Hepatocyte (in vitro differentiated cells): ENCODE results near the gene DRC7. TPM values are rescaled to one million over a fixed set of nuclear protein-coding genes. Genes with fewer than 3 reads are reported as not detected.

Experiments
- DNase-seq: peaks from one replicate; pipeline ENCODE4 v3.0.0-alpha.2; 2016; ENCODE audit warnings: low spot score
- H2AFZ ChIP-seq: fragments of 200-600 bp; sonication (generic); 2 replicates; pipeline ENCODE4 v1.6.0; 2016; ENCODE audit warnings: antibody characterized with exemption, mild to moderate bottlenecking
- H3K27ac ChIP-seq: fragments of 200-600 bp; sonication (generic); 2 replicates; pipeline ENCODE4 v1.5.1; 2016; ENCODE audit warnings: mild to moderate bottlenecking
- H3K27me3 ChIP-seq: fragments of 200-600 bp; sonication (generic); 2 replicates; pipeline ENCODE4 v1.6.1; 2016
- H3K36me3 ChIP-seq: fragments of 200-600 bp; sonication (generic); replicated peaks from 2 replicates; pipeline ENCODE4 v1.5.1; 2016; ENCODE audit warnings: low read depth; ENCODE audit not compliant: insufficient read depth
- H3K4me1 ChIP-seq: fragments of 200-600 bp; sonication (generic); 2 replicates; pipeline ENCODE4 v1.5.1; 2016; ENCODE audit warnings: mild to moderate bottlenecking, moderate library complexity; ENCODE audit not compliant: insufficient read depth
- H3K4me2 ChIP-seq: fragments of 200-600 bp; sonication (generic); 2 replicates; pipeline ENCODE4 v1.6.0; 2016
- H3K4me3 ChIP-seq: fragments of 200-600 bp; sonication (generic); 2 replicates; pipeline ENCODE4 v1.5.1; 2016; ENCODE audit warnings: mild to moderate bottlenecking
- H3K79me2 ChIP-seq: fragments of 200-600 bp; sonication (generic); 2 replicates; pipeline ENCODE4 v1.6.0; 2017; ENCODE audit warnings: mild to moderate bottlenecking
- H3K9me2 ChIP-seq: fragments of 200-600 bp; sonication (generic); replicated peaks from 2 replicates; pipeline ENCODE4 v1.6.0; 2017; ENCODE audit warnings: mild to moderate bottlenecking; ENCODE audit not compliant: insufficient read depth
- H3K9me3 ChIP-seq: fragments of 200-600 bp; sonication (generic); 2 replicates; pipeline ENCODE4 v1.5.1; 2016; ENCODE audit warnings: low read depth, mild to moderate bottlenecking
- H4K20me1 ChIP-seq: fragments of 200-600 bp; sonication (generic); 2 replicates; pipeline ENCODE4 v1.6.0; 2016; ENCODE audit warnings: mild to moderate bottlenecking; ENCODE audit not compliant: insufficient read depth, poor library complexity, severe bottlenecking
- EZH2 ChIP-seq: fragments of 200-600 bp; sonication (generic); IDR thresholded peaks from 2 replicates; pipeline ENCODE4 v1.6.1; 2016; ENCODE audit warnings: antibody characterized with exemption, mild to moderate bottlenecking, borderline replicate concordance
- EZH2phosphoT487 ChIP-seq: fragments of 200-600 bp; sonication (generic); IDR thresholded peaks from one replicate; pipeline ENCODE4 v1.6.1; 2018; ENCODE audit warnings: antibody characterized with exemption, mild to moderate bottlenecking, low read depth, moderate library complexity; ENCODE audit not compliant: unreplicated experiment, severe bottlenecking
- WGBS: methylation state at CpG from one replicate; pipeline ENCODE4 v1.1.6; 2016; ENCODE audit warnings: low lambda C conversion rate; ENCODE audit errors: missing lambda C conversion rate; 5-methylcytosine and 5-hydroxymethylcytosine counted together
- polyA plus RNA-seq: library from polyadenylated mRNA; unstranded; fragments of >200 nt; fragmentation: Nextera tagmentation; extraction: Ambion mirVana; gene quantifications from 2 replicates; pipeline ENCODE4 v1.2.1, GENCODE V29; 2016
- total RNA-seq: library from RNA; depleted of rRNA; stranded (reverse); fragments of >200 nt; gene quantifications from 2 replicates; pipeline ENCODE4 v1.2.3, GENCODE V29; 2014
- TF ChIP-seq, protein P1 (sequence below): fragments of 200-600 bp; sonication (generic); IDR thresholded peaks from 2 replicates; pipeline ENCODE4 v1.5.1; 2016; ENCODE audit warnings: antibody characterized with exemption, mild to moderate bottlenecking; ENCODE audit not compliant: poor library complexity

The DRC7 gene
- total and polyA plus RNA-seq, 2 experiments from 2014 or later: 0.27 to 0.93 TPM

DNA sequence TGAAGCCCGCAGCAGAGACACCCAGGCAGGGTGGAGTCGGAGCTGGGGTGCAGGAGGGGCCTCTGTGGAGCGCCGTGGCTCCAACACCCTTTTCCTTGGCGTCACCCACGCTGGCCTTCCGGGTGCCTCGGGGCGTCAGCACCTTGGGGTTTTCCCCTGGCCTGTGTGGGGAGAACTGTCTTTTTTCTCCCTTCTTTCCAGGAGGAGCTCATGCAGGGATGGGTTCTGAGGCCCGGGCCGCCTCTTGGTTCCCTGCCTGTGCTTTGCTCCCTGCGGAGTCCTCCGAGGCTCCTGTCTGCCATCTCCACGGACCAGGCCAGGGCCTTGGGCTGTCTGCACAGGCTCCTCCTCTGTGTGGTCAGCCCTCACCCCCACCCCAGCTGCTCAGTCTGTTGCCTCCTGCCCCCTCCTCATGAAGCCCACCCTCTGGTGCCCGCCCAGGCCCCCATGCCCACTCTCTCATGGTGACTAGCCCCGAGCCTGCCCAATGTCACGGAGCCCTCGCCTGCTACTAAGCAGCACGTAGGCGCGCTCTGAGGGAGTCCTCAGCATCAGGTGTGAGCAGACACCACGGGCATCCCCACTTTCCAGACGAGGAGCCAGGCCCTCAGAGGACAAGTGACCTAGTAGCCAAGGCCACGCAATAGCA lies 45.9 kb downstream of the DRC7 start:
- Histone ChIP-seq H3K36me3 (no peaks in the 10 kb centered on the region), H3K27me3 (no peaks in the 10 kb centered on the region), H3K9me2 (no peaks in the 10 kb centered on the region), H4K20me1 (no peaks in the 10 kb centered on the region), H2AFZ (no peak overlapping the region), H3K4me2 (no peak overlapping the region), H3K27ac (no peak overlapping the region), H3K9me3 (no peaks in the 10 kb centered on the region), H3K79me2 (no peaks in the 10 kb centered on the region), H3K4me3 (no peak overlapping the region), H3K4me1 (peaks cover 13% of the 10 kb centered on the region)
- DNase-seq: no peak
- TF ChIP-seq EZH2phosphoT487 (no peak), EZH2 (no peak)
- TF ChIP-seq, protein P1, sequence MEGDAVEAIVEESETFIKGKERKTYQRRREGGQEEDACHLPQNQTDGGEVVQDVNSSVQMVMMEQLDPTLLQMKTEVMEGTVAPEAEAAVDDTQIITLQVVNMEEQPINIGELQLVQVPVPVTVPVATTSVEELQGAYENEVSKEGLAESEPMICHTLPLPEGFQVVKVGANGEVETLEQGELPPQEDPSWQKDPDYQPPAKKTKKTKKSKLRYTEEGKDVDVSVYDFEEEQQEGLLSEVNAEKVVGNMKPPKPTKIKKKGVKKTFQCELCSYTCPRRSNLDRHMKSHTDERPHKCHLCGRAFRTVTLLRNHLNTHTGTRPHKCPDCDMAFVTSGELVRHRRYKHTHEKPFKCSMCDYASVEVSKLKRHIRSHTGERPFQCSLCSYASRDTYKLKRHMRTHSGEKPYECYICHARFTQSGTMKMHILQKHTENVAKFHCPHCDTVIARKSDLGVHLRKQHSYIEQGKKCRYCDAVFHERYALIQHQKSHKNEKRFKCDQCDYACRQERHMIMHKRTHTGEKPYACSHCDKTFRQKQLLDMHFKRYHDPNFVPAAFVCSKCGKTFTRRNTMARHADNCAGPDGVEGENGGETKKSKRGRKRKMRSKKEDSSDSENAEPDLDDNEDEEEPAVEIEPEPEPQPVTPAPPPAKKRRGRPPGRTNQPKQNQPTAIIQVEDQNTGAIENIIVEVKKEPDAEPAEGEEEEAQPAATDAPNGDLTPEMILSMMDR: no peak
- WGBS: 95% methylated on average over 23 of the region's 24 CpGs

DNA sequence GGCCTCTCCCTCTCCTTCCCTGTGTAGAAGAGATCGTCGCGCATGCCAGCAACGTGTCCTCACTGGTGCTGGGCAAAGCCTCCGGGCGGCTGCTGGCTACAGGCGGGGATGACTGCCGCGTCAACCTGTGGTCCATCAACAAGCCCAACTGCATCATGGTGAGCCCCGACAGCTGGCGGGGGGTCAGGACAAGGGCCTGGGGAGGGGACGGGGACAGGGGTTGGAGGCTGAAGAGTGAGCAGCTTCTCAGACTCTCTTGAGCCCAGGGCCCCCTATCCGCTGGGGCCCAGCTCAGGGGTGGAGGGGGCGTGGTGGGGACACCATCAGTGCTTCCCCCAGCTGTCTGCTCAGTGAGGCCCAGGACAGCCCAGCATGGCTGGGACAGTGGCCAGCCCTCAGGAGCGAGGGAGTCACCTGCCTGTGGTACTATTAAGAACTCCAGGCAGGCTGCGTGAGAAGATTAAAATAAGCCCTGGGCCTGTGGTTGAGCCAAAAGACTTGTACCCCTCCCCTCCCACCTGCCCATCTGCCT lies 47.1 kb downstream of the DRC7 start:
- no peaks in the 10 kb centered on the region for H3K36me3 ChIP-seq
- DNase-seq: no peak
- H3K9me2 ChIP-seq: no peaks in the 10 kb centered on the region
- H3K4me1 ChIP-seq: peaks cover 7% of the 10 kb centered on the region
- WGBS: 91% methylated on average over 11 of the region's 16 CpGs
- H4K20me1 ChIP-seq: no peaks in the 10 kb centered on the region
- H3K27me3 ChIP-seq: no peaks in the 10 kb centered on the region
- H3K4me3 ChIP-seq: no peak overlapping the region
- no peak for TF ChIP-seq EZH2
- TF ChIP-seq, protein P1: no peak
- TF ChIP-seq EZH2phosphoT487: no peak
- no peak overlapping the region for H3K27ac ChIP-seq
- H3K79me2 ChIP-seq: no peaks in the 10 kb centered on the region
- no peak overlapping the region for H3K4me2 ChIP-seq
- H3K9me3 ChIP-seq: no peaks in the 10 kb centered on the region
- H2AFZ ChIP-seq: no peak overlapping the region

DNA sequence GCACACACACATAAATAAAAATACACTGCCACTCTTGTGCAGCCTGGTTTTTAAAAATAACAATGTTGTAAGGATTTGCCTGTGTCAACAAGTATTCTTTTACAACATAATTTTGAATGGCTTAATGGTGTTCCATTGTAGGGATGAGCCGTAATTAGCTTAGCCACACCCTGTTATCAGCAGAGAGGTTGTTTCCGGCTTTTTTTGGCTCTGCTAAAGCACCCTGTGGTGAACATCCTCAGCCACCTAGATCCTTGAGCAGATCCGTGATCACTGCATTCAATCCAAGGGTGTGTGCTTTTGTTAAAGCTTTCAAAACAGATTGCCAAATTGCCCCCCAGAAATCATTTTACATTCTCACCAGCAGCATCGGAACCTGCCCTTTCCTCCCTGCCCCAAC lies 47.9 kb downstream of the DRC7 start:
- WGBS: 84% methylated on average over 4 of the region's 4 CpGs

More for the DNA sequence above, 47.9 kb downstream of the DRC7 start:
- Histone ChIP-seq H3K4me1 (no peaks in the 10 kb centered on the region), H4K20me1 (no peaks in the 10 kb centered on the region), H3K4me2 (no peak overlapping the region), H3K79me2 (no peaks in the 10 kb centered on the region), H3K9me3 (no peaks in the 10 kb centered on the region), H3K9me2 (no peaks in the 10 kb centered on the region), H3K27ac (no peak overlapping the region), H3K4me3 (no peak overlapping the region), H3K36me3 (no peaks in the 10 kb centered on the region), H3K27me3 (no peaks in the 10 kb centered on the region), H2AFZ (no peak overlapping the region)
- TF ChIP-seq EZH2phosphoT487 (no peak), EZH2 (no peak)
- TF ChIP-seq, protein P1: no peak
- DNase-seq: no peak
